DMS114 treated with DMSO at 0.1 percent for 48 hours (cell line): ENCODE results near the gene BMPER.

Source experiments
- DNase-seq: peaks from one replicate; lab custom pipeline; 2025; ENCODE audit not compliant: unreplicated experiment; lab: John Stamatoyannopoulos, UW

Gene BMPER

GRCh38 chr7:34086981-34087380 is 181.6 kb downstream of the BMPER start:
- no peak for DNase-seq

GRCh38 chr7:34087892-34088891 is 182.9 kb downstream of the BMPER start:
- no peak for DNase-seq

GRCh38 chr7:34090816-34091215 is 185.5 kb downstream of the BMPER start:
- DNase-seq, result no peak

GRCh38 chr7:34091321-34091917 is 186.1 kb downstream of the BMPER start:
- no peak for DNase-seq

- no peak for DNase-seq
Measured at GRCh38 chr7:34093276-34093675, 187.9 kb downstream of the BMPER start.

GRCh38 chr7:34096198-34096651 is 190.9 kb downstream of the BMPER start:
- no peak for DNase-seq

GRCh38 chr7:34096777-34097176 is 191.4 kb downstream of the BMPER start:
- no peak for DNase-seq

GRCh38 chr7:34100661-34101060 is 195.3 kb downstream of the BMPER start:
- no peak for DNase-seq

GRCh38 chr7:34104115-34104514 is 198.8 kb downstream of the BMPER start:
- no peak for DNase-seq

GRCh38 chr7:34104992-34105391 is 199.7 kb downstream of the BMPER start:
- no peak for DNase-seq

GRCh38 chr7:34107276-34107675 is 201.9 kb downstream of the BMPER start:
- no peak for DNase-seq

GRCh38 chr7:34108165-34108564 is 202.8 kb downstream of the BMPER start:
- no peak for DNase-seq

- DNase-seq, result no peak
Measured at GRCh38 chr7:34109936-34110780, 204.8 kb downstream of the BMPER start.

GRCh38 chr7:34111031-34111430 is 205.7 kb downstream of the BMPER start:
- DNase-seq, result no peak

- DNase-seq, result no peak
Measured at GRCh38 chr7:34115503-34115902, 210.2 kb downstream of the BMPER start.

GRCh38 chr7:34117573-34117972 is 212.2 kb downstream of the BMPER start:
- DNase-seq, result no peak

- DNase-seq, result no peak
Measured at GRCh38 chr7:34121366-34121765, 216.0 kb downstream of the BMPER start.

- no peak for DNase-seq
Measured at GRCh38 chr7:34123316-34123715, 218.0 kb downstream of the BMPER start.

GRCh38 chr7:34124765-34125164 is 219.4 kb downstream of the BMPER start:
- DNase-seq, result no peak

GRCh38 chr7:34128762-34129161 is 223.4 kb downstream of the BMPER start:
- DNase-seq, result no peak

- no peak for DNase-seq
Measured at GRCh38 chr7:34130558-34131295, 225.4 kb downstream of the BMPER start.
